ENCODE measurements around the gene RIOK2.

- TF ChIP-seq CTCF (IDR thresholded peaks at IDR 0.05): no peak
- TF ChIP-seq POLR2A (IDR thresholded peaks at IDR 0.05): no peak
Observed at GRCh38 chr5:97134634-97135033, 48.4 kb downstream of the RIOK2 start.

Measured in esophagus squamous epithelium (tissue), 4 donors.